NCI-H2171 treated with DMSO at 0.1 percent for 48 hours (cell line): ENCODE results near the gene SEPTIN11.
"Not testable (repeated sequence)": the region's sequence is repeated elsewhere in the genome, so short reads cannot be mapped to it uniquely, and the experiment has no call there.

Experiments used
- DNase-seq: peaks from one replicate; lab custom pipeline; 2025; lab: John Stamatoyannopoulos, UW

SEPTIN11 gene

GRCh38 chr4:76952071-76952470, 2.5 kb downstream of the SEPTIN11 start:
- DNase-seq: no peak

GRCh38 chr4:76952656-76953582, 3.4 kb downstream of the SEPTIN11 start:
- no peak for DNase-seq

GRCh38 chr4:76953956-76954355, 4.4 kb downstream of the SEPTIN11 start:
- DNase-seq: no peak

GRCh38 chr4:76954489-76954888, 4.9 kb downstream of the SEPTIN11 start:
- no peak for DNase-seq

GRCh38 chr4:76955182-76955581, 5.6 kb downstream of the SEPTIN11 start:
- no peak for DNase-seq

- DNase-seq: no peak
These were observed 7.6 kb downstream of the SEPTIN11 start for GRCh38 chr4:76957004-76957738.

- no peak for DNase-seq
These were observed 9.3 kb downstream of the SEPTIN11 start for GRCh38 chr4:76958891-76959290.

- DNase-seq: no peak
These were observed 10.5 kb downstream of the SEPTIN11 start for GRCh38 chr4:76960014-76960413.

GRCh38 chr4:76962406-76963130, 13.0 kb downstream of the SEPTIN11 start:
- no peak for DNase-seq

GRCh38 chr4:76963131-76963750, 13.7 kb downstream of the SEPTIN11 start:
- DNase-seq: no peak

GRCh38 chr4:76963927-76964326, 14.4 kb downstream of the SEPTIN11 start:
- DNase-seq: not testable (repeated sequence)

GRCh38 chr4:76964769-76965168, 15.2 kb downstream of the SEPTIN11 start:
- no peak for DNase-seq

GRCh38 chr4:76965866-76966579, 16.5 kb downstream of the SEPTIN11 start:
- no peak for DNase-seq

- DNase-seq: no peak
These were observed 19.4 kb downstream of the SEPTIN11 start for GRCh38 chr4:76968937-76969336.

- DNase-seq: no peak
These were observed 19.9 kb downstream of the SEPTIN11 start for GRCh38 chr4:76969495-76969894.

- DNase-seq: no peak
These were observed 20.5 kb downstream of the SEPTIN11 start for GRCh38 chr4:76969941-76970529.

GRCh38 chr4:76972306-76972705, 22.8 kb downstream of the SEPTIN11 start:
- DNase-seq: no peak

GRCh38 chr4:76974150-76974549, 24.6 kb downstream of the SEPTIN11 start:
- no peak for DNase-seq

GRCh38 chr4:76977113-76977512, 27.6 kb downstream of the SEPTIN11 start:
- no peak for DNase-seq

- DNase-seq: no peak
These were observed 28.3 kb downstream of the SEPTIN11 start for GRCh38 chr4:76977736-76978350.
